Measurements from ENCODE around the gene PTEN.

DNA sequence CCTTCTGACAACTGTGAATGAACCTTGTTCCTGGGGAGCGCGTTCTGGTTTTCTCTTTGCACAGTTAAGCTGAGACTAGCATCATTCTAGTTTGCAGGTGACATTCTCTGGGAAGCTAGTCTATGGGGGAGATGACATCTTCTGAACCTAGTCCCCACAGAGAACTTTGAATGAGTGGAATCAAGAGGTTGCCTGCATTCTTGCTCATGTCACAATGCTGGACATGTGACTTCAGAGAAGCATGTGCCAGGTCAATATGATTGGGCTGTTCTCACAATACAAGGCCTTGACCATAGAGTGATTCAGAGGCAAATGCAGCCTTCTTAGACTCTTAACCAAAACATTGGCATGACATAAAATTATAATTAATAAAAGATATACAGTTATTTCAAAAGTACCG, 22.2 kb upstream of the PTEN start:
- TF ChIP-seq CTCF (IDR thresholded peaks at IDR 0.05) (no peak), POLR2A (IDR thresholded peaks at IDR 0.05) (no peak)

All from esophagus squamous epithelium (tissue), 4 donors.